B cell (primary cell): ENCODE measurements around the gene ZNF287. TPM values are rescaled to one million over a fixed set of nuclear protein-coding genes. Genes with fewer than 3 reads are reported as not detected.

ENCODE experiments used
- ATAC-seq: fragments of 200-7000 bp; cut with Tn5 transposase; one replicate; pipeline ENCODE4 v1.10.0; 2021; ENCODE audit warnings: low read depth, mild to moderate bottlenecking, moderate number of reproducible peaks, moderate library complexity
- CTCF ChIA-PET: fragments of 350-600 bp; sonication (Branson Sonifier 250); formaldehyde crosslinking; loops from one replicate; lab custom pipeline; 2021; ENCODE audit warnings: antibody characterized with exemption, inconsistent platforms; lab: Charles Lee
- POLR2A ChIA-PET: fragments of 350-600 bp; sonication (Branson Sonifier 250); formaldehyde crosslinking; loops from one replicate; lab custom pipeline; 2021; ENCODE audit warnings: antibody characterized with exemption; lab: Charles Lee
- DNase-seq: peaks from one replicate; pipeline ENCODE4 v3.0.0; 2013
- H2AFZ ChIP-seq: 2 replicates; pipeline ENCODE4 v1.6.1; 2012; ENCODE audit warnings: mild to moderate bottlenecking, low read depth, low read length; ENCODE audit not compliant: insufficient read depth, poor library complexity, severe bottlenecking
- H3K27ac ChIP-seq, 2 donors: 1 replicate in 1 of 2; 2 replicates in 1 of 2; pipeline ENCODE4 v1.5.1; 2012 to 2013; ENCODE audit warnings: low read length in 2 of 2, mild to moderate bottlenecking in 2 of 2, moderate library complexity in 1 of 2
- H3K27me3 ChIP-seq, 4 experiments: fragments of 200-600 bp in 1 of 4; sonication (generic) in 1 of 4; replicated peaks in 1 of 4; 1 replicate in 2 of 4; 2 replicates in 2 of 4; pipeline versions ENCODE4 v1.6.1 to v1.7.0; 2013 to 2016; ENCODE audit warnings: low read length in 3 of 4, mild to moderate bottlenecking in 2 of 4, mixed read lengths in 1 of 4, moderate library complexity in 1 of 4; ENCODE audit not compliant: insufficient read depth in 4 of 4, control insufficient read depth in 3 of 4; ENCODE audit errors: control extremely low read depth in 1 of 4
- H3K36me3 ChIP-seq, 2 experiments: replicated peaks in 1 of 2; 1 replicate in 1 of 2; 2 replicates in 1 of 2; pipeline versions ENCODE4 v1.6.1 to v1.7.1; 2013; ENCODE audit warnings: low read length in 1 of 2; ENCODE audit not compliant: insufficient read depth in 2 of 2, control insufficient read depth in 1 of 2; ENCODE audit errors: control extremely low read depth in 1 of 2, extremely low read depth in 1 of 2
- H3K4me1 ChIP-seq, 2 donors: fragments of 200-600 bp in 1 of 2; sonication (generic) in 1 of 2; 1 replicate in 1 of 2; 2 replicates in 1 of 2; pipeline versions ENCODE4 v1.5.1 to v1.6.1; 2013 to 2017; ENCODE audit warnings: low read length in 2 of 2; ENCODE audit not compliant: control insufficient read depth in 2 of 2, insufficient read depth in 2 of 2
- H3K4me2 ChIP-seq: replicated peaks from 2 replicates; pipeline ENCODE3; 2012; ENCODE audit warnings: mild to moderate bottlenecking, low read depth, low read length; ENCODE audit not compliant: poor library complexity, severe bottlenecking
- H3K4me3 ChIP-seq, 5 experiments: fragments of 200-600 bp in 1 of 5; sonication (generic) in 1 of 5; 1 replicate in 3 of 5; 2 replicates in 2 of 5; pipeline versions ENCODE4 v1.5.1 to v1.7.0; 2011 to 2016; ENCODE audit warnings: low read length in 4 of 5, mild to moderate bottlenecking in 4 of 5, low read depth in 2 of 5, control low read depth in 1 of 5, moderate library complexity in 1 of 5; ENCODE audit not compliant: insufficient read depth in 1 of 5; ENCODE audit errors: control extremely low read depth in 1 of 5, extremely low read depth in 1 of 5
- H3K79me2 ChIP-seq: fragments of 200-600 bp; sonication (generic); one replicate; pipeline ENCODE4 v1.6.0; 2016; ENCODE audit warnings: low read length; ENCODE audit not compliant: control insufficient read depth, insufficient read depth
- H3K9ac ChIP-seq: fragments of 200-600 bp; sonication (generic); 2 replicates; pipeline ENCODE4 v1.6.1; 2017; ENCODE audit warnings: mild to moderate bottlenecking, low read length, moderate library complexity
- H3K9me3 ChIP-seq, 3 donors: one replicate each; pipeline versions ENCODE4 v1.6.1 to v1.7.1; 2013; ENCODE audit warnings: low read length in 2 of 3; ENCODE audit not compliant: control insufficient read depth in 2 of 3, insufficient read depth in 1 of 3; ENCODE audit errors: control extremely low read depth in 1 of 3
- H4K20me1 ChIP-seq: 2 replicates; pipeline ENCODE4 v1.6.0; 2012; ENCODE audit warnings: mild to moderate bottlenecking, low read length; ENCODE audit not compliant: insufficient read depth, control insufficient read depth, poor library complexity, severe bottlenecking
- H3K27ac Mint-ChIP-seq: one replicate; pipeline ENCODE4 v1.8.0; 2021; ENCODE audit warnings: mixed read lengths
- H3K27me3 Mint-ChIP-seq: one replicate; pipeline ENCODE4 v1.8.0; 2021; ENCODE audit warnings: mixed read lengths
- H3K4me1 Mint-ChIP-seq: one replicate; pipeline ENCODE4 v1.8.0; 2021; ENCODE audit warnings: mixed read lengths
- H3K4me3 Mint-ChIP-seq: one replicate; pipeline ENCODE4 v1.8.0; 2021; ENCODE audit warnings: mixed read lengths
- H3K9me3 Mint-ChIP-seq: one replicate; pipeline ENCODE4 v1.8.0; 2022; ENCODE audit warnings: mixed read lengths; ENCODE audit not compliant: insufficient read depth
- EZH2 ChIP-seq: IDR thresholded peaks from 2 replicates; pipeline ENCODE4 v1.6.1; 2012; ENCODE audit warnings: borderline replicate concordance, low read depth, mild to moderate bottlenecking, moderate library complexity, low read length; ENCODE audit not compliant: insufficient read depth, poor library complexity, severe bottlenecking
- WGBS: methylation state at CpG from one replicate; pipeline ENCODE4 v1.1.5; 2013; ENCODE audit warnings: missing lambda C conversion rate; ENCODE audit not compliant: insufficient coverage; 5-methylcytosine and 5-hydroxymethylcytosine counted together
- intact Hi-C: fragments of 100-400 bp; cut with micrococcal nuclease; formaldehyde crosslinking; loops from one replicate; pipeline ENCODE4 v1.10.0; 2022
- polyA plus RNA-seq: library from polyadenylated mRNA; depleted of rRNA; stranded (reverse); fragments of >200 nt; gene quantifications from 2 replicates; pipeline ENCODE4 v1.2.3, GENCODE V29; 2012
- total RNA-seq, 2 donors: library from RNA; stranded (reverse); fragments of 120-200 nt in 1 of 2; gene quantifications; 1 replicate in 1 of 2; 2 replicates in 1 of 2; pipeline versions ENCODE4 v1.2.3 to v1.2.4, GENCODE V29; 2013 to 2022
- TF ChIP-seq, protein P1 (sequence below): fragments of 200-600 bp; IDR thresholded peaks from one replicate; pipeline ENCODE4 v1.8.0; 2022; ENCODE audit warnings: antibody characterized with exemption, mild to moderate bottlenecking

ZNF287 gene
- total and polyA plus RNA-seq, 2 donors (not counting 1 experiment from before 2014, with no cell fraction given): 4.2 to 19.3 TPM

- Histone ChIP-seq H3K4me1 (no peaks in the 10 kb centered on the region), H3K9ac (no peak overlapping the region), H3K27ac (no peak overlapping the region), H3K36me3 (peaks cover 8 to 19% of the 10 kb centered on the region in 2 experiments), H4K20me1 (no peaks in the 10 kb centered on the region), H3K27me3 (no peaks in the 10 kb centered on the region), H3K4me2 (no peak overlapping the region), H3K4me3 (no peak overlapping the region), H3K79me2 (no peaks in the 10 kb centered on the region), H2AFZ (no peak overlapping the region), H3K9me3 (peaks cover 19 to 88% (median 36%) of the 10 kb centered on the region in 3 donors)
- intact Hi-C loops: no loop called here
- no peak for ATAC-seq
- WGBS: no CpG with 5 or more reads among the region's 4 CpGs
- H3K4me1 Mint-ChIP-seq: no peaks in the 10 kb centered on the region
- DNase-seq: no peak
- POLR2A ChIA-PET: no interaction called here
- peaks cover 37% of the 10 kb centered on the region for H3K9me3 Mint-ChIP-seq
- TF ChIP-seq, protein P1, sequence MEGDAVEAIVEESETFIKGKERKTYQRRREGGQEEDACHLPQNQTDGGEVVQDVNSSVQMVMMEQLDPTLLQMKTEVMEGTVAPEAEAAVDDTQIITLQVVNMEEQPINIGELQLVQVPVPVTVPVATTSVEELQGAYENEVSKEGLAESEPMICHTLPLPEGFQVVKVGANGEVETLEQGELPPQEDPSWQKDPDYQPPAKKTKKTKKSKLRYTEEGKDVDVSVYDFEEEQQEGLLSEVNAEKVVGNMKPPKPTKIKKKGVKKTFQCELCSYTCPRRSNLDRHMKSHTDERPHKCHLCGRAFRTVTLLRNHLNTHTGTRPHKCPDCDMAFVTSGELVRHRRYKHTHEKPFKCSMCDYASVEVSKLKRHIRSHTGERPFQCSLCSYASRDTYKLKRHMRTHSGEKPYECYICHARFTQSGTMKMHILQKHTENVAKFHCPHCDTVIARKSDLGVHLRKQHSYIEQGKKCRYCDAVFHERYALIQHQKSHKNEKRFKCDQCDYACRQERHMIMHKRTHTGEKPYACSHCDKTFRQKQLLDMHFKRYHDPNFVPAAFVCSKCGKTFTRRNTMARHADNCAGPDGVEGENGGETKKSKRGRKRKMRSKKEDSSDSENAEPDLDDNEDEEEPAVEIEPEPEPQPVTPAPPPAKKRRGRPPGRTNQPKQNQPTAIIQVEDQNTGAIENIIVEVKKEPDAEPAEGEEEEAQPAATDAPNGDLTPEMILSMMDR: no peak
- no peak for TF ChIP-seq EZH2
- H3K4me3 Mint-ChIP-seq: no peak overlapping the region
- H3K27me3 Mint-ChIP-seq: no peaks in the 10 kb centered on the region
- H3K27ac Mint-ChIP-seq: no peak overlapping the region
- CTCF ChIA-PET: no interaction called here
Observed at GRCh38 chr17:16551878-16552636, 16.9 kb downstream of the ZNF287 start.

GRCh38 chr17:16537130-16537458 lies 31.9 kb downstream of the ZNF287 start:
- H3K36me3 ChIP-seq: no peaks in the 10 kb centered on the region
- H3K27ac Mint-ChIP-seq: peak overlapping the region; percentile 99
- H3K4me2 ChIP-seq: peak overlapping the region; percentile 84
- ChIA-PET POLR2A (interaction anchor here (1.4 to 1.7 kb wide), 2 partner anchors 52 to 251 kb away, joined by 3 to 13 read pairs; no protein-coding TSS in a partner anchor), CTCF (interaction anchor here (1.4 to 3.4 kb wide), 4 partner anchors 31 to 454 kb away, joined by 4 to 68 read pairs (median 9); partner anchors contain the start of gene ZNF287)
- H4K20me1 ChIP-seq: no peaks in the 10 kb centered on the region
- H3K9me3 Mint-ChIP-seq: no peaks in the 10 kb centered on the region
- H3K4me3 ChIP-seq: no peak overlapping the region
- intact Hi-C loops: loop anchor here (1.0 to 5.0 kb wide), 7 partner anchors 52 to 1500 kb away; partner anchors contain the start of genes ATPAF2, CENPV, COPS3 and GID4
- 100% methylated on average over 1 of the region's 2 CpGs for WGBS
- H3K9me3 ChIP-seq: peaks cover 0 to 25% (median 2%) of the 10 kb centered on the region in 3 donors
- H3K79me2 ChIP-seq: no peaks in the 10 kb centered on the region
- peak overlapping the region; percentile 98 for H3K4me3 Mint-ChIP-seq
- peak overlapping the region; percentile 89 for H2AFZ ChIP-seq
- no peaks in the 10 kb centered on the region for H3K27me3 ChIP-seq
- H3K27ac ChIP-seq: no peak overlapping the region
- no peak for TF ChIP-seq EZH2
- TF ChIP-seq, protein P1: no peak
- DNase-seq: no peak
- no peaks in the 10 kb centered on the region for H3K27me3 Mint-ChIP-seq
- H3K4me1 ChIP-seq: peaks cover 9 to 13% of the 10 kb centered on the region in 2 donors
- no peak for ATAC-seq
- no peak overlapping the region for H3K9ac ChIP-seq
- peaks cover 18% of the 10 kb centered on the region for H3K4me1 Mint-ChIP-seq
